SH-SY5Y (cell line): ENCODE data around the gene DEPDC4.

ENCODE experiments used
- GATA2 ChIP-seq: IDR thresholded peaks from 2 replicates; pipeline ENCODE4 v1.6.1; 2011; ENCODE audit warnings: mild to moderate bottlenecking, low read depth, low read length
- GATA3 ChIP-seq: IDR thresholded peaks from 2 replicates; pipeline ENCODE4 v1.6.1; 2011; ENCODE audit warnings: low read depth, mild to moderate bottlenecking, low read length, moderate library complexity

DNA sequence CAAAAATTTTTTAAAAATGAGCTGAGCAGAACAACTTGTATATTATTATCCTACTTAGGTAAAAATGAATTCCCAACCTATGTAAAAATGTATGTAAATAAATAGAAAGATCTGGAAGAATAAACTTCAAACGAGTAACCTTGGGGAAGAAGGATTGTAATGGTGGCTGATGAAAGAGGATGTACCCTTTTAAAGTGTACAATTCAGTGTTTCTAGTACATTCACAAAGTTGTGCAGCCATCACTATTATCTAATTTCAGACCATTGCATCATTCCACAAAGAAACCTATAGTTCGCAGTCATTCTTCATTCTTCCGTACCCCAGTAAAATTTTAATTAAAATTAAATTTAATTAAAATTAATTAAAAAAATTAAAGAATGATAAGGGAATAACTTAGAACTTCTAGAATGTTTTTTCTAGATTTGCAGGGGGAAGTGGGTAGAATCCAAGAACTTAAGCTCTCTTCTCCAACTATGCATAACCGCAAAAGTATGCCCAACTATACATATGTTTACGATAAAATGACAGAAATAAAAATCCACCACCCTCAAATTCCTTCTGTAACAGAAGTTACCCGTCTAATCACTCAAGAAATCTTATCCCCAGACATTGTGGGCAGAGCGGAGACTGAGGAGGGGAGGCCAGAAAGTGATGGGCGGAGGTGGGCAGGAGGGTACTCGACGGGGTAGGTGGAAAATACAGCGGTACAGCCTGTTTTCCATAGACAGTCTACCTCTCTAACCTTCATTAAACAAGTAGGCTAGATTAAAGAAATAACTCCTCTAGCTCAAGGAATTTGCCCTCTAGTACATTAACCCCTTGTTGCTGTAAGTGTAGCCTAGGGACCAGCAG is 921 bp downstream of the DEPDC4 start:
- no peak for TF ChIP-seq GATA2
- no peak for TF ChIP-seq GATA3
